CD4-positive, alpha-beta T cell (primary cell): ENCODE measurements around the gene UGDH. TPM values are rescaled to one million over a fixed set of nuclear protein-coding genes. Genes with fewer than 3 reads are reported as not detected.

Source experiments
- ATAC-seq: fragments of 200-7000 bp; cut with Tn5 transposase; one replicate; pipeline ENCODE4 v1.10.0; 2022; ENCODE audit warnings: mild to moderate bottlenecking; ENCODE audit not compliant: poor library complexity
- CTCF ChIA-PET: fragments of 350-600 bp; sonication (Branson Sonifier 250); formaldehyde crosslinking; loops from one replicate; lab custom pipeline; 2021; ENCODE audit warnings: antibody characterized with exemption, inconsistent platforms; lab: Charles Lee
- POLR2A ChIA-PET: fragments of 350-600 bp; sonication (Branson Sonifier 250); formaldehyde crosslinking; loops from one replicate; lab custom pipeline; 2021; ENCODE audit warnings: antibody characterized with exemption, inconsistent platforms; lab: Charles Lee
- DNase-seq, 14 experiments: peaks; one replicate each; pipeline ENCODE4 v3.0.0-alpha.2; 2013 to 2020; ENCODE audit warnings: mixed read lengths in 2 of 14
- H3K27ac ChIP-seq, 2 donors: one replicate each; pipeline versions ENCODE4 v1.5.1 to v1.7.0; 2013; ENCODE audit warnings: low read length in 2 of 2, low read depth in 1 of 2, mild to moderate bottlenecking in 1 of 2
- H3K27me3 ChIP-seq, 2 experiments: 1 replicate in 1 of 2; 2 replicates in 1 of 2; pipeline versions ENCODE4 v1.6.1 to v1.7.0; 2013; ENCODE audit warnings: low read length in 2 of 2, control low read depth in 1 of 2, mild to moderate bottlenecking in 1 of 2, moderate library complexity in 1 of 2; ENCODE audit not compliant: insufficient read depth in 2 of 2, control insufficient read depth in 1 of 2
- H3K36me3 ChIP-seq: one replicate; pipeline ENCODE4 v1.6.1; 2013; ENCODE audit warnings: low read length, control low read depth; ENCODE audit not compliant: insufficient read depth
- H3K4me1 ChIP-seq: one replicate; pipeline ENCODE4 v1.6.1; 2013; ENCODE audit warnings: low read length, control low read depth; ENCODE audit not compliant: insufficient read depth
- H3K4me3 ChIP-seq: one replicate; pipeline ENCODE4 v1.5.1; 2013; ENCODE audit warnings: mild to moderate bottlenecking, low read length, moderate library complexity
- H3K9me3 ChIP-seq, 2 experiments: 1 replicate in 1 of 2; 2 replicates in 1 of 2; pipeline versions ENCODE4 v1.6.1 to v1.7.0; 2013; ENCODE audit warnings: low read length in 2 of 2, mild to moderate bottlenecking in 2 of 2, control low read depth in 1 of 2, moderate library complexity in 1 of 2; ENCODE audit not compliant: control insufficient read depth in 1 of 2, insufficient read depth in 1 of 2
- H3K27ac Mint-ChIP-seq: one replicate; pipeline ENCODE4 v1.8.0; 2020; ENCODE audit warnings: mixed read lengths
- H3K27me3 Mint-ChIP-seq: one replicate; pipeline ENCODE4 v1.8.0; 2021; ENCODE audit warnings: mixed read lengths
- H3K36me3 Mint-ChIP-seq: one replicate; pipeline ENCODE4 v1.8.0; 2021; ENCODE audit warnings: low read depth, mixed read lengths
- H3K4me1 Mint-ChIP-seq: one replicate; pipeline ENCODE4 v1.8.0; 2021; ENCODE audit warnings: low read depth, mixed read lengths
- H3K4me3 Mint-ChIP-seq: one replicate; pipeline ENCODE4 v1.8.0; 2020; ENCODE audit warnings: mild to moderate bottlenecking, mixed read lengths
- H3K9me3 Mint-ChIP-seq: one replicate; pipeline ENCODE4 v1.8.0; 2020; ENCODE audit warnings: mixed read lengths
- intact Hi-C, 2 experiments: fragments of 100-400 bp; cut with DNase I in 1 of 2; cut with micrococcal nuclease in 1 of 2; formaldehyde crosslinking; loops; one replicate each; pipeline versions ENCODE4 v1.15.1 to v1.9.0; 2023 to 2025; cut with DNase I, micrococcal nuclease
- total RNA-seq, 174 experiments: library from RNA in 2 of 174; stranded (reverse) in 2 of 174; gene quantifications; one replicate each; pipeline ENCODE4 v1.2.3 and lab custom pipeline; 2021 to 2026
- TF ChIP-seq, protein P1 (sequence below): fragments of 200-600 bp; IDR thresholded peaks from one replicate; pipeline ENCODE4 v1.8.0; 2022; ENCODE audit warnings: antibody characterized with exemption, mild to moderate bottlenecking

UGDH gene
- total RNA-seq, 2 experiments from 2014 or later = 3.5 to 3.7 TPM

DNA sequence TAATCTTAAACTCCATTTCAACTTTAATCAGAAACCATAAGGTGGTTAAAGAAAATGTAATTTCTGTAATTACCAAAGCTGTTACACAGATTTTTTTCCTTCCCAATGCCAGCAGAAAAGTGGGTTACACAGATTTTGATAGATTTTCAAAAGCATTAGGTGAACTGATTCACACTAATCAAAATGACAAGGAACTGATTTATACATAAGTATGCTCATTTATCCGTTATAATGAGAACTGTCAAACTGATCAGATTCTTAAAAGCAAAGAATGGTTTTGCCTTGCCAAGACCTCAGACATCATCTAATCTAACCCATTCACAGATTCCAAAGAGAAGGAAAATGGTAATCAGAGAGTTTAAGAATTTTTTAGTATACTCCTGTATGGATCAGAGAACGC is 5.2 kb downstream of the UGDH start:
- Histone ChIP-seq H3K27me3 (no peaks in the 10 kb centered on the region), H3K36me3 (no peaks in the 10 kb centered on the region), H3K4me1 (peaks cover 10% of the 10 kb centered on the region), H3K9me3 (no peaks in the 10 kb centered on the region), H3K4me3 (no peak overlapping the region), H3K27ac (no peak overlapping the region)
- TF ChIP-seq, protein P1, sequence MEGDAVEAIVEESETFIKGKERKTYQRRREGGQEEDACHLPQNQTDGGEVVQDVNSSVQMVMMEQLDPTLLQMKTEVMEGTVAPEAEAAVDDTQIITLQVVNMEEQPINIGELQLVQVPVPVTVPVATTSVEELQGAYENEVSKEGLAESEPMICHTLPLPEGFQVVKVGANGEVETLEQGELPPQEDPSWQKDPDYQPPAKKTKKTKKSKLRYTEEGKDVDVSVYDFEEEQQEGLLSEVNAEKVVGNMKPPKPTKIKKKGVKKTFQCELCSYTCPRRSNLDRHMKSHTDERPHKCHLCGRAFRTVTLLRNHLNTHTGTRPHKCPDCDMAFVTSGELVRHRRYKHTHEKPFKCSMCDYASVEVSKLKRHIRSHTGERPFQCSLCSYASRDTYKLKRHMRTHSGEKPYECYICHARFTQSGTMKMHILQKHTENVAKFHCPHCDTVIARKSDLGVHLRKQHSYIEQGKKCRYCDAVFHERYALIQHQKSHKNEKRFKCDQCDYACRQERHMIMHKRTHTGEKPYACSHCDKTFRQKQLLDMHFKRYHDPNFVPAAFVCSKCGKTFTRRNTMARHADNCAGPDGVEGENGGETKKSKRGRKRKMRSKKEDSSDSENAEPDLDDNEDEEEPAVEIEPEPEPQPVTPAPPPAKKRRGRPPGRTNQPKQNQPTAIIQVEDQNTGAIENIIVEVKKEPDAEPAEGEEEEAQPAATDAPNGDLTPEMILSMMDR = no peak
- CTCF ChIA-PET = interaction anchor here (0.7 kb wide), 1 partner anchor 296 kb away, joined by 3 read pairs; no protein-coding TSS in a partner anchor
- Mint-ChIP-seq H3K4me1 (peaks cover 16% of the 10 kb centered on the region), H3K9me3 (no peaks in the 10 kb centered on the region), H3K36me3 (no peaks in the 10 kb centered on the region), H3K27ac (no peak overlapping the region), H3K4me3 (no peak overlapping the region), H3K27me3 (no peaks in the 10 kb centered on the region)
- intact Hi-C loops = loop anchor here in 1 of 2 experiments (10.0 kb wide), 1 partner anchor 157 kb away; the partner anchor contains the start of gene RFC1
- DNase-seq = no peak
- ATAC-seq = no peak
- POLR2A ChIA-PET = no interaction called here

DNA sequence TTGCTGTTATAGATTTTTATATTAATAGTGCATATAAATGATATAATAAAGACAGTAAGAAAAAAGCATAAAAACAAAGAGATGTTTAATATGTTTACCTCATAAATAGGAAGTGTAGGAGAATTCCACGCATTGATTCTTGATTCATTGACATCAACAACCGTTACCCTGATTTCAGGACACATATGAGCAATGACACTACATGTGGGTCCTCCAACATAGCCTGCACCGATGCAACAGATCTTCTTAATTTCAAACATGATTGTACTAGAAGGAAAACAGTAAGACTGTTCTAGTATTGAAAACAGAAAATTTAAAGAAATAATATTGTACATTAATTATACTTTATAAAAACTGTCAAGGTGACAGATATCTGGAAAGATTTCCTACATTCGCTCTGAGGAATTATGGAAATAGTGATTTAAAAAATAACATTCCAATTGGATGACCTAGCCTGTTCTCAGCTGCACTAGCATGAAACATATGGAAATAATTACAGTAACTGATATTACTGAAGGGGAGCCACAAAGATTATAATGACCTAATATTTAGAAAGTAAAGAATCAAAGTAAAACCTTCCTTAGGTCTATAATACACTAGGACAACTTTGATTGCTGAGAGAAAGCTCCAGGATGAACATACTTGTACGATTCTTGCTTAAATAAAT is 5.9 kb downstream of the UGDH start:
- DNase-seq (no peak), ATAC-seq (no peak)
- Histone ChIP-seq H3K4me1 (peaks cover 3% of the 10 kb centered on the region), H3K36me3 (no peaks in the 10 kb centered on the region), H3K27ac (no peak overlapping the region), H3K27me3 (no peaks in the 10 kb centered on the region), H3K9me3 (no peaks in the 10 kb centered on the region), H3K4me3 (no peak overlapping the region)
- CTCF ChIA-PET = no interaction called here
- H3K9me3 Mint-ChIP-seq = no peaks in the 10 kb centered on the region
- peaks cover 11% of the 10 kb centered on the region for H3K4me1 Mint-ChIP-seq
- no peak overlapping the region for H3K27ac Mint-ChIP-seq
- H3K4me3 Mint-ChIP-seq = no peak overlapping the region
- H3K36me3 Mint-ChIP-seq = no peaks in the 10 kb centered on the region
- H3K27me3 Mint-ChIP-seq = no peaks in the 10 kb centered on the region
- TF ChIP-seq, protein P1 = no peak
- POLR2A ChIA-PET = no interaction called here
- intact Hi-C loops = loop anchor here in 1 of 2 experiments (10.0 kb wide), 1 partner anchor 157 kb away; the partner anchor contains the start of gene RFC1

DNA sequence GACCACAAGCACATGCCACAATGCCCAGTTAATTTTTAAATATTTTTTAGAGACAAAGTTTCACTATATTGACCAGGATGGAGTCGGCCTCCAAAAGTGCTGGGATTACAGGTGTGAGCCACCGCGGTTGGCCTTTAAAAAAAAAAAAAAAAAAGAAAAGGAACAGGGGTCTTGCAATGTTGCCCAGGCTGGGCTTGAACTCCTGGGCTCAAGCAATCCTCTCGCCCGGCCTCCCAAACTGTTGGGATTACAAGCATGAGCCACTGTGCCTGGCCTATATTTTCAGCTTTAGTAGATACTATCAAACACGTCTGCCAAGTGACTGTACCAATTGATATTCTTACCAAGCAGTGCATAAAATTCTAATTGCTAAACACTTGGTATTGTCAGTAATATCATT is 8.8 kb downstream of the UGDH start:
- ATAC-seq = no peak
- no peaks in the 10 kb centered on the region for H3K27me3 ChIP-seq
- H3K9me3 ChIP-seq = no peaks in the 10 kb centered on the region
- ChIA-PET POLR2A (interaction anchor here (0.6 kb wide), 1 partner anchor 1948 kb away, joined by 3 read pairs; no protein-coding TSS in a partner anchor), CTCF (no interaction called here)
- TF ChIP-seq, protein P1 = no peak
- Mint-ChIP-seq H3K4me1 (no peaks in the 10 kb centered on the region), H3K27ac (no peak overlapping the region), H3K36me3 (peaks cover 11% of the 10 kb centered on the region), H3K9me3 (no peaks in the 10 kb centered on the region), H3K4me3 (no peak overlapping the region), H3K27me3 (no peaks in the 10 kb centered on the region)
- intact Hi-C loops = no loop called here
- H3K4me3 ChIP-seq = no peak overlapping the region
- H3K36me3 ChIP-seq = no peaks in the 10 kb centered on the region
- DNase-seq = no peak
- H3K4me1 ChIP-seq = no peaks in the 10 kb centered on the region
- H3K27ac ChIP-seq = no peak overlapping the region
